HEK293T (cell line): ENCODE measurements around the gene SHISA9.

ENCODE experiments used
- ARNT ChIP-seq: fragments of 450-650 bp; IDR thresholded peaks from 2 replicates; pipeline ENCODE4 v1.6.1; 2017; ENCODE audit warnings: mild to moderate bottlenecking
- CTBP1 ChIP-seq: fragments of 450-650 bp; IDR thresholded peaks from 2 replicates; pipeline ENCODE4 v1.6.1; 2016; ENCODE audit warnings: borderline replicate concordance
- ELF4 ChIP-seq: fragments of 450-650 bp; IDR thresholded peaks from 2 replicates; pipeline ENCODE4 v1.6.1; 2017; ENCODE audit warnings: antibody characterized with exemption
- FOXA1 ChIP-seq: fragments of 450-650 bp; IDR thresholded peaks from 2 replicates; pipeline ENCODE4 v1.6.1; 2016; ENCODE audit warnings: mild to moderate bottlenecking
- FOXM1 ChIP-seq: fragments of 450-650 bp; IDR thresholded peaks from 2 replicates; pipeline ENCODE4 v1.6.1; 2017; ENCODE audit warnings: mild to moderate bottlenecking, borderline replicate concordance
- L3MBTL2 ChIP-seq: fragments of 450-650 bp; conservative IDR thresholded peaks from 2 replicates; pipeline ENCODE4 v1.6.1; 2016; ENCODE audit warnings: mild to moderate bottlenecking
- NFRKB ChIP-seq: fragments of 450-650 bp; IDR thresholded peaks from 2 replicates; pipeline ENCODE4 v1.6.1; 2016; ENCODE audit warnings: mild to moderate bottlenecking, moderate library complexity
- TARDBP ChIP-seq: fragments of 450-650 bp; IDR thresholded peaks from 2 replicates; pipeline ENCODE4 v1.6.1; 2016
- TF ChIP-seq, protein P1 (sequence below): fragments of 450-650 bp; IDR thresholded peaks from 2 replicates; pipeline ENCODE4 v1.6.1; 2016

DNA sequence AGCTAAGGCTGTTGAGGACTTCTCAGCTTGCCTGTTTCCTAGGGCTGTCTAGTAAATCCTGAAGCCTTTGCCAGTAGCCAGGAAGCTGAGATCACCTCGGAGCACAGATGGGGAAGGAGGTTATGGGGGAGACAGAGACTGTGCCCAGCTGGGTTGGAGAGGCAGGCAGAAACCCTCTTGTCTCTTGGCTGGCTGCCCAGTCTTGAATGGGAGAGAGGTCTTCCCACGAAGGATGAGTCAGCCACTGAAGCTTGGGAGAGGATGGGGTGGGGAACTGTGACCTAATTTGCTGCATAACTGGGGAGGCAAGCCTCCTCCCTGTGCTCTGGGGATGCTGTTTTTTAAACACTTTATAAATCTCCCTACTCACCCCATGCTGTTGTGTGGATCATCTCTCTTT lies 69.8 kb downstream of the SHISA9 start:
- no peak for TF ChIP-seq TARDBP
- TF ChIP-seq, protein P1, sequence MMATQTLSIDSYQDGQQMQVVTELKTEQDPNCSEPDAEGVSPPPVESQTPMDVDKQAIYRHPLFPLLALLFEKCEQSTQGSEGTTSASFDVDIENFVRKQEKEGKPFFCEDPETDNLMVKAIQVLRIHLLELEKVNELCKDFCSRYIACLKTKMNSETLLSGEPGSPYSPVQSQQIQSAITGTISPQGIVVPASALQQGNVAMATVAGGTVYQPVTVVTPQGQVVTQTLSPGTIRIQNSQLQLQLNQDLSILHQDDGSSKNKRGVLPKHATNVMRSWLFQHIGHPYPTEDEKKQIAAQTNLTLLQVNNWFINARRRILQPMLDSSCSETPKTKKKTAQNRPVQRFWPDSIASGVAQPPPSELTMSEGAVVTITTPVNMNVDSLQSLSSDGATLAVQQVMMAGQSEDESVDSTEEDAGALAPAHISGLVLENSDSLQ = no peak
- TF ChIP-seq ARNT = no peak
- TF ChIP-seq ELF4 = no peak
- no peak for TF ChIP-seq FOXA1
- TF ChIP-seq CTBP1 = no peak
- no peak for TF ChIP-seq NFRKB
- no peak for TF ChIP-seq L3MBTL2
- TF ChIP-seq FOXM1 = no peak
